Stimulated activated CD4-positive, alpha-beta T cell treated with anti-CD3 and anti-CD28 coated beads, Interleukin-12 subunit alpha, Interleukin-12 subunit beta, amount 100 ng/mL, for 4 hours (primary cell): ENCODE data around the gene NBEA.

Source experiments
- DNase-seq: peaks from one replicate; pipeline ENCODE4 v3.0.0-alpha.2; 2020

NBEA gene

DNA sequence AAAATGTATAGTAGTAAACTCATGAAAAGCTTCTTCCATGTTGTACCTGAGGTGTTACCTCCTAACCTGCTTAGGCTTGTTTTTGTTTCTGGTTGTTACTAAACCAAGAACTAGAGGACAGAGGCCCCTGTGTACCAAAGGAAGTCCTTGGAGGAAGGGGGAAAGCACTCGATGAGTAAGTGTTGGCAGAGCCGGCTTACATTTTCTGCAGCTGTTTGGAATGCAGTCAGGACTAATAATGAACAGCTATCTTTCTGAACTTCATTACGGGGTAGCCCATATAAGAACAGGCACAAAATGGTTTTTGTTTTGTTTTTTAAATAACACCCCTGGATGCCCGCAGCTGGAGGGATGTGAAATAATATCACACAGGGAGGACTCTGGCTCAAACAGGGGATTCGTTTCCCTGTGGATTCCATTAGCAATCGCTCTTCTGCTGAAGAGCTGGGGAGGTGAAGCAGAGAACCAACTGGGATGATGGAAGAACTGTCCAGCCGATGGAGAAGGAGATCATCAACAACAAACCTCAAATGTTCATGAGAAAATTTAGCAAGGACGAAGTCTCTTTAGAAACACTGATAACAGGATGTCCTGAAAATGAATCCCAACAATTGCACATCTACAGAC lies 748.6 kb downstream of the NBEA start:
- DNase-seq: no peak

DNA sequence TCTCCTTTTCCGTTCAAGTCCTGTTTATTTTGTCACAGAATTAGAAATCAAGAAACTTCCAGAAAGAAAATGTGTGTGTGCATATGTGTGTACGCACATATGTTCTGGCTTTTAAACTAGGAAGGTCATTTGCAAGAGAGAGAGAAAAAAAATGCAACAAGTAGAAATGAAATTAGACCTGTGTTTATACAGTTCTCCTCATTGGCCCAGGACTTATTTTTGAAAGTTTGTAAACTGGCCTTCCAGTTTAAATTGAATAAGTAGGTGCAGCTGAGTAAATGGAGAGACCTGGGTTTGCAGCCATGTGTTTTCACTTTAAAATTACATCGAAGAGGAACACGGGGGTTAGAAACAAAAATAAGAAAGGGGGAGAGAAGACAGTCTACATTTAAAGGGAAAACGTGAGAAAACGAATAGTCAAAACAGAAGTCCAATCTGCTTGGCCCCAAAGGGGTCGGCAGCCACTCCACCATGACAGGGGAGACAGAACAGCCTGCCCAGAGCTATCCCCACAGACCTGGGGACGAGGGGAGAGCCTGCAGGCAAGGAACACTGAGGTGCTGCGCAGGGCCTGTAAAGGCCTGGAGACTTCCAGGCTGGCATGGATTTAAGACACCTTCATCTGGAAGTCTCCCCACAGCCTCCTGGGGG lies 751.2 kb downstream of the NBEA start:
- DNase-seq: no peak

DNA sequence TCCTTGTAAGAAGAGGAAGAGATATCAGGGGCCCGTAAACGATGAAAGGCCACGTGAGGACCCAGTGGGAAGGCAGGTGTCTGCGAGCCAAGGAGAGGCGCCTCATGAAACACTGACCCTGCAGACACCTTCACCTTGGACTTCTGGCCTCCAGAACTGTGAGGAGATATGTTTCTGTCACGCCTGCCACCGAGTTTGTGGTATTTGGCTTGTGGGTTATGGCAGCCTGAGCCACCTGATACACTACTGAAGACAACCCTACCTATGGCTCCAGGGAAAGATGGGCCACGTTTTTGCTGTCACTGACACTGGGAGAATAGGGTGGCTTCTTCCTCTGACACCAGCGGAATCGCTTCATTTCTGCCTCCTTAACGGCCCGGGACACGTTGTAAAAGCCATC lies 752.0 kb downstream of the NBEA start:
- DNase-seq: no peak

DNA sequence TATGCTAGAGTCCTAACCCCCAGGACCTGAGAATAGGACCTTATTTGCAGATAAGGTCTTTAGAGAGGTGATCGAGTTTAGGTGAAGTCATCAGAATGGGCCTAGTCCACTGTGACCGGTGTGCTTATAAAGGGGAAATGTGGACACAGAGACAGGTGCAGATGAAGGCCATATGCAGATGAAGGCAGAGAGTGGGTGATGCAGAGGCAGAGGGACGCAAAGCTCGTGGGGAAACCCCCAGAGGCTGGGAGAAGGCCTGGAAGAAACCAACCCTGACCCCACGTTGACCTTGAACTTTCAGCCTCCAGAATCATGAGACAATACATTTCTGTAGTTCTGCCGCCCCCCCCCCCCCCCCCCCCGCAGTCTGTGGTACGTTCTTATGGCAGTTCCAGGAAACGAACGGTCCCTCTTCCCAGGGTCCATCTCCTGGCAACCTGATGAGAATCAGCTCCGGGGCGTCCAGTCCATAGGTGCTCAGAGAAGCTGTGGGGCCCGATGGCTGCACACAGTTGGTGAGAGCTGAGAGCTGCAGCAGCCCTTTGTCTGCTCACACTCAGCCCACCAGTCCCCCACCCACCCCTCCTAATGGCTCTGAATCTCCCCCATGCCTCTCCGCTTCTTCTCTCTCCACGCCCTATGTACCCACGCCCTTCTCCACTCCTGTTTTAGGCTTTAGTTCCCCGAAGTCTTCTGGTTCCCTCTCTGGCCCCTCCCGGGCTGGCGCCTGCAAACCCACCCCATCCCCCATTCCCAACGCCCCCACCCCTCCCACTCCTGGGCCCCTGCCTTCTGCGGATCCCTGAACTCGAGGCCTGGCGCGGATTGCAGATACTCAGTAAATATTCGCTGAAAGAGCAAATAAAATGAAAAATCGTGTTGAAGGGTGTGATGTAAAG lies 752.7 kb downstream of the NBEA start:
- no peak for DNase-seq

- DNase-seq: no peak
These were observed 753.3 kb downstream of the NBEA start for GRCh38 chr13:35695448-35695770.

GRCh38 chr13:35697186-35697730 lies 755.2 kb downstream of the NBEA start:
- DNase-seq: no peak

GRCh38 chr13:35698911-35699576 lies 757.0 kb downstream of the NBEA start:
- no peak for DNase-seq

DNA sequence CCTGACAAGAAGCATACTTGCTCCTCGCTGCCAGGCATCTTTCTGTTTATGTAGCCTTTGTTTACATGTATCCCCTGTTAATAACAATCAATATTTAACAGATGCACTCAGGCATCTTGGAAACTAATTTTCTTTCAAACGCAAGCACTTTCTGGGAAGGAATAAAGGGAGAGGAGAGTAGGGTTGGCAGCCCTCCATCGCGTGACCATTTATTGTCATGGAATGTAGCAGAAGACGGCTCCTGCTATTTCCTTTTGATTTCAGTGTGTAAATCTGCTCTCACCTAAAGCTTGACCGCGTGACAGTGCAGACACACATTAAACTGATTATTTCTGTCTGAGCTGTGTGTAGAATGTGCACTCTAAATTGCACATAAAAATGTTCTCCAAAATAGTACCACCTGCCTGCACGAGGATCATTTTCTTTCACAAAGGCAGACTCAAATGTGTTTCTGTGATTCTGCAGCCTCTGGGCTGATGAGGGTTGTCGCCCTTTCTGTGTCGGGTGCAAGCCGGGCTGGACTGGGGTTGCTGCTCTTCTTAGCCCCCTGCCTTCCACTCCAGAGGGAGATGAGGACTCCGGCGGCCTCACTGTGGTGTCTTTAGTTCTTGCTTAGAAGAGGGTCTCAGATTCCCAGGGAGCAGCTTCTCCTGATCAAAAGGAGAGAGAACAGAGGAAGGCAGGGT lies 757.9 kb downstream of the NBEA start:
- no peak for DNase-seq

GRCh38 chr13:35700671-35701070 lies 758.6 kb downstream of the NBEA start:
- DNase-seq: no peak

- no peak for DNase-seq
These were observed 760.2 kb downstream of the NBEA start for GRCh38 chr13:35702316-35702715.

DNA sequence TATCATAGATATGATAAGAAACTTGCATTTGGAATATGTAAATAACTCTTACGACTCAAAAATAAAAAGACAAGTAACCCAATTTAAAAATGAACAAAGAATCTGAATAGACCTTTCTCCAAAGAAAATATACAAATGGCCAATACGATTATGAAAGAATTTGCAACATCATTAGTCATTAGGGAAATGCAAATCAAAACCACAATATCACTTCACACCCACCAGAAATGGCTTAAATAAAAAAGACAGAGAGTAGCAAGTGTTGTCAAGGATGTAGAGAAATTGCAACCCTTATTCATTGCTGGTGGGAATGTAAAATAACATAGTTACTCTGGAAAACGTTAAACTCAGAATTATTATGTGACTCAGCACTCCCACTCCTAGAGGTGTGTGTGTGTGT lies 761.0 kb downstream of the NBEA start:
- DNase-seq: no peak

- no peak for DNase-seq
These were observed 762.3 kb downstream of the NBEA start for GRCh38 chr13:35704331-35704730.

DNA sequence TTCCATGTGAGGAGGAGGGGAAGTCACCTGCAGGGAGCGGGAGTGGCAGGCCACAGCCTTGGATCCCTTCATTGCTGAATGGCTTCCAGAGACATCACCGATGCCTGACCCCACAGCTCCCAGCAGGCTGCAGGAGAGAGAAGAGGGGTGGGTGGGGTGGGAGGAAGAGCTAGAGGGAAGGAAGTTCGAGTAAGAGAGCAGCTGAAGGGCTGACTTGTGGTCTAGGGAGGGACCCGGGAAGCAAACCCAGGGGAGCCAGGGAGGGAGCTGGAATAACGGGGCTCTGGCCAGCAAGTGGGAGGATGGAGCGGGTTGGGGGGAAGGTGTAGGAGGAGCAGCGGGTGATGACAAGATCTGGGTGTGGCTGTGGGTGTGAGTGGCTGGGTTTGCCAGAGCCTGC lies 764.2 kb downstream of the NBEA start:
- no peak for DNase-seq

DNA sequence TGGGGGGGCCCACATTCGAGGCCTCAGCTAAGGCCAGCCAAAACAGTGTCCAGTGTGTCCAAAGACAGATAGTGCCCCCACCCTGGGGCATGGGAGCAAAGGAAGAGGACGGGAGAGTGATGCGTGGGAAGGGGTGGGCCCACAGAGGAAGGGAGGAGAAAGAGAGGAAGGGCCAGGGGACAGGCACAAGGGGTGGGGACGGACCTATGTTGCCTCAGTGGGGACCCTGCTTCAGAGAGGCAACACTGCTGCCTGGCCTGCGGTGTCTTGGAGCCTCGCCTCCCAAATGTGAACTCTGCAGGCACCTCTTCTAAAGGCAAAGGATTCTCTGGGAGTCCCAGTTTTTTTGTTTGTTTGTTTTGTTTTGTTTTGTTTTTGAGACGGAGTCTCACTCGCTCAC lies 764.7 kb downstream of the NBEA start:
- no peak for DNase-seq

GRCh38 chr13:35711909-35712308 lies 769.8 kb downstream of the NBEA start:
- no peak for DNase-seq

DNA sequence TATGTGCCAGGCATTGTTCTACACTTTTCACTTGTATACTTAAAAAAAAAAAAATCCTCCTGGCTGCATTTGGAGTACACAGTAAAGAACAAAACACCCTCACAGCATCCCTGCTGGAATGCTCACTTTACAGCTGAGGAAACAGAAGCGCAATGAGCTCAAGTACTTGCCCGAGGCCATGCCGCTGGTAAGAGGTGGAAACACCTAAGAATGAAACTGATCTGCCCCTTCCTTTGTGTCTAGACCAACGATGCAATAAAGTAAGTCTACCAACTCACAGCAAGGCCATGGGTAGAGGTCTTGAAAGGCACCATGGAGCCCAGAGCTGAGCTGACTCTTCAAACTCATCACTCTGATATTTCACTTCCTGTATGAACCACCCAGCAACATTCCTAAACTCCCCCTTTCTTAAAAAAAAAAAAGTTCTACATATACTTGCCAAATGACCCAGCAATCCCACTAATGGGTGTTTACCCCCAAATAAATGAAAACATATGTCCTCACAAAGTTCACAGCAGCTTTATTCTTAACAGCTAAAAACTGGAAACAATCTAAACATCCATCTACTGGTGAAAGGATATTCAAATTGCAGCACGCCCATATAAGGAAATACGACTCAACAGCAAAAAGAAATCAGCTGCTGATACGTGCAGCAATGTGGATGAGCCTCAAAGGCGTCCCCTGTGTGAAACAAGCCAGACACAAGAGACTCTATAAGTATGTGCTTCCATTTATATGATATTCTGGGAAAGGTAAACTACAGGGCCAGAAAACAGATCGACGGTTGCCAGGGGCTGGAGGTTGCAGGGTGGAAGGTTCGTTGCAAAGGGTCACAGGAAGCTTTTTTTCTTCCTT lies 771.1 kb downstream of the NBEA start:
- DNase-seq: no peak

GRCh38 chr13:35714121-35714520 lies 772.1 kb downstream of the NBEA start:
- no peak for DNase-seq

- DNase-seq: no peak
These were observed 772.7 kb downstream of the NBEA start for GRCh38 chr13:35714588-35715377.

DNA sequence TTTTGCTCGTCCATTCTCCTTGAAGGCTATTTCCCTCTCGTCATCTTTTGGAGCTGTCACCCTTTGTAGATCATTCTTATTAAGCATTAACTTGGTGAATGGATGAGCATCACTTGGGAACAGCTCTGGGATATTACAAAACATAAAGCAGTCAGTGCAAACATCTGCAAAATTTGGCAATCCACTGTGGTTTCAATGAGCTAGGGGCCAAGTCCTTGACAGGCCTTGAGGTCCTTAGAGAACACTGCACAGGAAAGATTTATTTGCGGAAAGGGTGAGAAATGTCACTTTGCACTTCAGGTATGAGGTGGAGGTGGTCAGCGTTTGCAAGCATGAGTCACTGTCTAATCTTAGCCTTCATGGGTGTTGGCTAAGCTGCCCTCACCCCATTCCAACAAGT lies 774.1 kb downstream of the NBEA start:
- no peak for DNase-seq

DNA sequence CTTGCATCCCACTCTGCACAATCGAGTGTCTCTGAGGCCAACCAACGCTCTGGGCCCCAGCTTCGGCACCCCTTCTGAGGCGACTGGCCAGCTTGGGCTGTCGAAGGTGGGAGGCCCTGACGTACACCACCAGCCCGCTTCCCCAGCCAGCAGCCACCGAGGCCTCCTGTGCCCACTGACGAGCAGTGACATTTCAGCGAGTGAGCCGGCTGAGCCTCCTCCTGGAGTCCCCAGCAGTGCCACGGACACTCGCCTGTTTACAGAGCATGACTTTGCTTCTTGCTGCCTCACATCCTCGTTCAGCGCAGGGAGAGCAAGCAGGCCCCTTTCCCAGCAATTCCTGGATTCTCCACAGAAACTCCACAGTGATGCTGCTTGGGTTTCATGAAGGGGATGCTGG lies 774.7 kb downstream of the NBEA start:
- DNase-seq: no peak

DNA sequence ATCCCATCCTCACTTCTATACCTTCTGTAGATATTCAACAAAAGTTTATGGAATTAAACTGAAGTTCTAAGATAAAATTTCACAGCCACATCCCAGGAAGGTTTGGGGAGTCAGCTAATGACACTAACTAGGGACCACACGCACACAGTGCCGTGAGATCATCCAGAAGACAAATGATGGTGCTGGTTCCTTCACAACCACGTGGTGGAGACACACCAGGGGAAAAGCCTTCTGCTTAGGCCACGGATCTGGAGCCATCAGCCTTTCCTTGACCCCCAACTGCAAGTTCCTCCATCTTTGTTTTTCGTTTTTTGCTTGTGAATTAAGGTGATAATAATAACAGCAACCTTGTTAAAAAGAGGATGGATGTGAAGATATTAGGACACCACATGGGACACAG lies 776.0 kb downstream of the NBEA start:
- no peak for DNase-seq
